IPS-NIHi11 (cell line): Measurements from ENCODE around the gene MDGA2.
"Not testable (repeated sequence)": the region's sequence is repeated elsewhere in the genome, so short reads cannot be mapped to it uniquely, and the experiment has no call there.

Source experiments
- DNase-seq: peaks from one replicate; pipeline ENCODE4 v3.0.0; 2012; ENCODE audit warnings: mixed read lengths, low spot score

The MDGA2 gene

DNA sequence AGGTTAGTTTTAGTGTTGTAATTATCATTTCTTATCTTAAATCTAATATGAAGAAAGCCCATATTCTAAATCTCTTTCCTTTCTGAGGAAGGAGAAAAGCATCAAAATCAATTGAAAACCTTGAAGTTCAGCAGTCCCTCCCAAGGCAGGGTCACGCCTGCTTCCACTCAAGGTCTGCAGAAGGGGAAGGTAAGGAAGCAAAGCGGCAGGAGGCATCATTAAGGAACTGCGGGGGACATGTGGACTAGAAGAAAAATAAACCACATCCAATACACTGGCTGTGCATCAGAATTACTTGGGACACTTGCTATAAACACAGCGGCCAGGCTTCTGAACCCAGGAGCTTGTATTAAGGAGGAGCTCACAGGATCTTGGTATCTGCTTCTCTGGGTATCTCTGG lies 759.9 kb downstream of the MDGA2 start:
- DNase-seq, result not testable (repeated sequence)

DNA sequence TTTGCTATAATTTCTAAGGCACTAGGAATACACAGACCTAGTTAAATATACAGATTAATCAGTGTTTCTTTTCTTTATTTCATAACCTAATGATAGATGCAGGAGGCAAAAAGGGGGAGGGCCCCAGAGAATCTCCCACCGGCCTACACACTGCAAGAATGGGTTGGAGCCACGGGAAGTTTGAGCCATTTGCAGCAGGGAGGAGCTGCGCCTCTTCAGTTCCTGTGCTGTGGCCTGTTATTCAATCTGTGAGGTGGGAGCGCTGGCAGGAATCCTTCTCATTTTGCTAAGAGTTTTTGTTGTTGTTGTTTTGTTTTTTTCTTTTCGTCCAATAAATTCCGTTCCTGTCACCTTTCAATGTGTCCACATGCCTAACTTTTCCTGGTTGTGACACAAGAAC lies 772.6 kb downstream of the MDGA2 start:
- no peak for DNase-seq

GRCh38 chr14:46894476-46894875 lies 780.9 kb downstream of the MDGA2 start:
- DNase-seq, result no peak

DNA sequence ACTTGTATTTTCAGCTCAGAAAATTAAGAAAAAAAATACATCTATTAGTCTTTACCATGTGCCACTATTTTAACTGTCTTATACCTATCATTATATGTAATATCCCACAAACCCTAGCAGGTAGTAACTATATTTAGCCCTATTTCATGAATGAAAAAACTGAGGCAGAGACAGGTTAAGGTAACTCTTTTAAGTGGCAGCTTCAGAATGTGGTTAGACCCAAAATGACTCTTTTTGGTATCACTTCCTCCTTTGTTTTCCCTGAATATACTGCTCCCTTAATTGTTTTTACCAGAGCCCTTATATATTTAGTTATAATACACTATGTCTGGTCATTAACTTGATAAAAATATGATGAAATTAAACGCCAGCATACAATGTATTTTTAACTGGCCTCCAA lies 788.3 kb downstream of the MDGA2 start:
- DNase-seq, result no peak

DNA sequence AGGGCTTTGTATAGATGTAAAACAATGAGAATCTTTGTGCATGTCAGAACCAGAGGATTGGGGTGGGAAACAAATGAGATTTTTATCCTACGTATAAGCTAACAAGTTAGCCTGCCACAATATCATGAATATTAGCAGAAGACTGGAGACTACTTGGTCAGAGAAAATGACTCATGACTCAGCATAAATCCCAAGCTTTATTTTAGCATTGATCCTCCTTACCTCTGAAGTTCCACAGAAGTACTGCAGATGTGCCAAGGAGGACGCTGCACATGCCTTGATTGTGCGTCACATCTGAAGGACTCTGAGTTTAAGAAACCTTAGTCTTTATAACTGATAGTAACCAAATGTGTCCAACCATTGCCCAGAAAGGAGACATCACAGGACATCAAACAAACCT lies 789.8 kb downstream of the MDGA2 start:
- DNase-seq, result no peak

- no peak for DNase-seq
These were observed 813.7 kb downstream of the MDGA2 start for GRCh38 chr14:46861753-46862152.

DNA sequence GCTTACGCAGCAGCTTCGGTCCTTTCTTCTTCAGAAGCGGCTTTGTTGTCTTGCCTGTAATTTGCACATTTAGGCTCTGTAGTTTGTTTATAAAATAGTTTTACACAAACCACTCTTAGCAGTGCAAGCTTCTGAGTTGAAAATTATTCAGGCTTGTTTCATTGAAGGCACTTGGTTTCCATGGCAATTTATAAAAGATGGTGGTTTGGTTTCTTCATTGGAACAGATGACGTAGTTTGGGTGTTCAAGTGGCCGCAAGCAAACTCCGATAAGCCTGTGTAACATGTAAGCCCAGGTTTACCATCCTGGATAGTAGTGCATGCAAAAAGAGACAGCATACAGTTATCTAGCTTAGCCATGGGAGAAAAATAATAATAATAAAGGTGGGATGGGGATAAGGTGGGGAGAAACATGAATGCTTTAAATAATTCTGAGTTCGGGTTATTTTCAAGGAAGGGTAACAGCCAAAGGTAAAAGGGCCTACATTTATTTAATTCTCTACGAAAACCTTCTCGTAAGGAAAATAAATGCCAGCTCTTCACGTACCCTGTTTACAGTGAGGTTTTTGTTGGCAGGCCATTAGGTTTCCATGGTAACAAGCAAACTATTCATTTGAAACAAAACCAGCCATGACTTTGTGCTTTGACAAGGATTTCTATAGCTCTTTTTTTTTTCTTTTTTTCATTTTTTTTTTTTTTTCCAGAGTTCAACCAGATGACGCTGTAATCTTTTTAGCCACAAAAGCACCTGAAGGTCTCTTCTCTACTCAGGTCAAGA lies 834.3 kb downstream of the MDGA2 start:
- DNase-seq, result peak; percentile 6

GRCh38 chr14:46820291-46820690 lies 855.1 kb downstream of the MDGA2 start:
- DNase-seq, result no peak

GRCh38 chr14:46819117-46819516 lies 856.3 kb downstream of the MDGA2 start:
- no peak for DNase-seq

- DNase-seq, result peak; percentile 7
These were observed 857.3 kb downstream of the MDGA2 start for GRCh38 chr14:46818147-46818546.

GRCh38 chr14:46793144-46793543 lies 882.3 kb downstream of the MDGA2 start:
- no peak for DNase-seq
